Liver (tissue), 2 donors: ENCODE data around the gene SMARCC1.
"Not testable (repeated sequence)": the region's sequence is repeated elsewhere in the genome, so short reads cannot be mapped to it uniquely, and the experiment has no call there.

Experiments
- YY1 ChIP-seq: IDR thresholded peaks from 2 replicates; pipeline ENCODE4 v1.6.1; 2016; ENCODE audit warnings: antibody characterized with exemption, mild to moderate bottlenecking
- TF ChIP-seq, protein P1 (sequence below): fragments of 150-350 bp; IDR thresholded peaks from 2 replicates; pipeline ENCODE4 v1.5.1; 2017; ENCODE audit warnings: improper control_type of control experiment, low read depth, low read length; ENCODE audit not compliant: missing input control
- TF ChIP-seq, protein P2 (sequence below): IDR thresholded peaks from 2 replicates; pipeline ENCODE4 v1.6.1; 2016; ENCODE audit warnings: antibody characterized with exemption, mild to moderate bottlenecking
- TF ChIP-seq, protein P3 (sequence below): IDR thresholded peaks from 2 replicates; pipeline ENCODE4 v1.6.1; 2016; ENCODE audit warnings: antibody characterized with exemption
- donor health status: healthy.

- TF ChIP-seq, protein P1, sequence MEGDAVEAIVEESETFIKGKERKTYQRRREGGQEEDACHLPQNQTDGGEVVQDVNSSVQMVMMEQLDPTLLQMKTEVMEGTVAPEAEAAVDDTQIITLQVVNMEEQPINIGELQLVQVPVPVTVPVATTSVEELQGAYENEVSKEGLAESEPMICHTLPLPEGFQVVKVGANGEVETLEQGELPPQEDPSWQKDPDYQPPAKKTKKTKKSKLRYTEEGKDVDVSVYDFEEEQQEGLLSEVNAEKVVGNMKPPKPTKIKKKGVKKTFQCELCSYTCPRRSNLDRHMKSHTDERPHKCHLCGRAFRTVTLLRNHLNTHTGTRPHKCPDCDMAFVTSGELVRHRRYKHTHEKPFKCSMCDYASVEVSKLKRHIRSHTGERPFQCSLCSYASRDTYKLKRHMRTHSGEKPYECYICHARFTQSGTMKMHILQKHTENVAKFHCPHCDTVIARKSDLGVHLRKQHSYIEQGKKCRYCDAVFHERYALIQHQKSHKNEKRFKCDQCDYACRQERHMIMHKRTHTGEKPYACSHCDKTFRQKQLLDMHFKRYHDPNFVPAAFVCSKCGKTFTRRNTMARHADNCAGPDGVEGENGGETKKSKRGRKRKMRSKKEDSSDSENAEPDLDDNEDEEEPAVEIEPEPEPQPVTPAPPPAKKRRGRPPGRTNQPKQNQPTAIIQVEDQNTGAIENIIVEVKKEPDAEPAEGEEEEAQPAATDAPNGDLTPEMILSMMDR = not testable (repeated sequence)
- not testable (repeated sequence) for TF ChIP-seq YY1
- TF ChIP-seq, protein P2, sequence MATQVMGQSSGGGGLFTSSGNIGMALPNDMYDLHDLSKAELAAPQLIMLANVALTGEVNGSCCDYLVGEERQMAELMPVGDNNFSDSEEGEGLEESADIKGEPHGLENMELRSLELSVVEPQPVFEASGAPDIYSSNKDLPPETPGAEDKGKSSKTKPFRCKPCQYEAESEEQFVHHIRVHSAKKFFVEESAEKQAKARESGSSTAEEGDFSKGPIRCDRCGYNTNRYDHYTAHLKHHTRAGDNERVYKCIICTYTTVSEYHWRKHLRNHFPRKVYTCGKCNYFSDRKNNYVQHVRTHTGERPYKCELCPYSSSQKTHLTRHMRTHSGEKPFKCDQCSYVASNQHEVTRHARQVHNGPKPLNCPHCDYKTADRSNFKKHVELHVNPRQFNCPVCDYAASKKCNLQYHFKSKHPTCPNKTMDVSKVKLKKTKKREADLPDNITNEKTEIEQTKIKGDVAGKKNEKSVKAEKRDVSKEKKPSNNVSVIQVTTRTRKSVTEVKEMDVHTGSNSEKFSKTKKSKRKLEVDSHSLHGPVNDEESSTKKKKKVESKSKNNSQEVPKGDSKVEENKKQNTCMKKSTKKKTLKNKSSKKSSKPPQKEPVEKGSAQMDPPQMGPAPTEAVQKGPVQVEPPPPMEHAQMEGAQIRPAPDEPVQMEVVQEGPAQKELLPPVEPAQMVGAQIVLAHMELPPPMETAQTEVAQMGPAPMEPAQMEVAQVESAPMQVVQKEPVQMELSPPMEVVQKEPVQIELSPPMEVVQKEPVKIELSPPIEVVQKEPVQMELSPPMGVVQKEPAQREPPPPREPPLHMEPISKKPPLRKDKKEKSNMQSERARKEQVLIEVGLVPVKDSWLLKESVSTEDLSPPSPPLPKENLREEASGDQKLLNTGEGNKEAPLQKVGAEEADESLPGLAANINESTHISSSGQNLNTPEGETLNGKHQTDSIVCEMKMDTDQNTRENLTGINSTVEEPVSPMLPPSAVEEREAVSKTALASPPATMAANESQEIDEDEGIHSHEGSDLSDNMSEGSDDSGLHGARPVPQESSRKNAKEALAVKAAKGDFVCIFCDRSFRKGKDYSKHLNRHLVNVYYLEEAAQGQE = not testable (repeated sequence)
- TF ChIP-seq, protein P3, sequence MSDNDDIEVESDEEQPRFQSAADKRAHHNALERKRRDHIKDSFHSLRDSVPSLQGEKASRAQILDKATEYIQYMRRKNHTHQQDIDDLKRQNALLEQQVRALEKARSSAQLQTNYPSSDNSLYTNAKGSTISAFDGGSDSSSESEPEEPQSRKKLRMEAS = not testable (repeated sequence)
These were observed 38.3 kb downstream of the SMARCC1 start for GRCh38 chr3:47743352-47743751.
